Liver (tissue), 3 donors: Measurements from ENCODE around the gene ALX4.

Source experiments
- ATF3 ChIP-seq: IDR thresholded peaks from 2 replicates; pipeline ENCODE4 v1.6.1; 2016; ENCODE audit warnings: antibody characterized with exemption
- CTCF ChIP-seq: fragments of 150-350 bp; IDR thresholded peaks from 2 replicates; pipeline ENCODE4 v1.5.1; 2017; ENCODE audit warnings: improper control_type of control experiment, low read depth, low read length; ENCODE audit not compliant: missing input control
- MAX ChIP-seq: IDR thresholded peaks from 2 replicates; pipeline ENCODE4 v1.6.1; 2016; ENCODE audit warnings: antibody characterized with exemption
- NR2F2 ChIP-seq: IDR thresholded peaks from 2 replicates; pipeline ENCODE4 v1.6.1; 2016; ENCODE audit warnings: antibody characterized with exemption
- REST ChIP-seq: IDR thresholded peaks from 2 replicates; pipeline ENCODE4 v1.6.1; 2016; ENCODE audit warnings: antibody characterized with exemption, mild to moderate bottlenecking
- SP1 ChIP-seq: IDR thresholded peaks from 2 replicates; pipeline ENCODE4 v1.6.1; 2018; ENCODE audit warnings: antibody characterized with exemption, mild to moderate bottlenecking
- YY1 ChIP-seq: IDR thresholded peaks from 2 replicates; pipeline ENCODE4 v1.6.1; 2016; ENCODE audit warnings: antibody characterized with exemption, mild to moderate bottlenecking
- donor health status: healthy.
- donor health status: healthy.

- TF ChIP-seq CTCF (no peak), YY1 (no peak), REST (no peak), SP1 (no peak), MAX (no peak), NR2F2 (no peak), ATF3 (no peak)
Observed at GRCh38 chr11:44348721-44349120, 38.8 kb upstream of the ALX4 start.
